ENCODE measurements around the gene PCYT2. TPM values are rescaled to one million over a fixed set of nuclear protein-coding genes. Genes with fewer than 3 reads are reported as not detected.

Gene PCYT2
- total RNA-seq, 1 experiment from 2014 or later, result 55.4 TPM

DNA sequence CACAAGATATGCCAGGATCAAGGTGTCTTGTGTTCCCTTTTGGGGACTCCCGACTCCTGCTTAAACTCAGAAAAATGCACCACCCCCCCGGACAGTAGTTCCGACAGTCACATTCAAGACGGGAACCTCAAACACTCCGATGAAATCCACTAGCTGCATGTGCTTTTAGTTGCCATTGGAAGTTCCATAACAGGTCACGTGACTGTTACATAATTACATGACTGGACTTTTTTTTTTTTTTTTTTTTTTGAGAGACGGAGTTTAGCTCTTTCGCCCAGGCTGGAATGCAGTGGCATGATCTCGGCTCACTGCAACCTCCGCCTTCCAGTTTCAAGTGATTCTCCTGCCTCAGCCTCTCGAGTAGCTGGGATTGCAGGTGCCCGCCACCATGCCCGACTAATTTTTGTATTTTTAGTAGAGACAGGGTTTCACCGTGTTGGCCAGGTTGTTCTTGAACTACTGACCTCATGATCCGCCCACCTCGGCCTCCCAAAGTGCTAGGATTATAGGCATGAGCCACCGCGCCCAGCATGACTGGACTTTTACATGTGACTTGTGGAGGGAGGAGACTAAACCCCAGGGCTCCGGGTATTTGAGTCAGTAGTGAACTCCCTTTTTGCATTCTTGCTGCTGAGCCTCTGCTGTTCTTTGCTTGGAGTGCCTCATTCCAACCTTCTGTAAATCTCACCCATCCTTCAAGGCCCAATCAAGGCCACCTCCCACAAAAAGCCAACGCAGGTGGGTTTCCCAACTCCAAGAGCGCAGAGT is 5.2 kb upstream of the PCYT2 start:
- ChIA-PET CTCF (no interaction called here), POLR2A (ENCODE audit: low non-redundant PET) (no interaction called here)

DNA sequence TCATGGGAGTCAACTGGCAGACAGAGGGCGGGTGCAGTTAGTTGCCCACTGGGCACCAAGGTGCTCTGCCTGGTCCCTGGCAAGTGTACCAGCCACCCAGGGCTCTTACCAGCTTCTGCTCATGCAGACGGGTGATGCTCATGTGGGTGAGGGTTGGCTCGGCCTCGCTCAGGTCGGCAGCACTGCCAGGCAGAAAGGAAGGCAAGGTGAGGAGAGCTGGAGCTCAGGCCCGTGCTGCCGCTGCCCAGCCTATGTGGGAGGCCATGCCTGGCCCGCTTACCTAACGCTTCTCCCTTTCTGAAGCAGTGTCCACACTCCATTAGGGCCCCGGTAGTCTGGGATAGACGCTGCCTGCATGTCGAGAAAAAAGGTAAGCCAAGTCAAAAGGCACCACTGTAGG is 4.1 kb upstream of the PCYT2 start:
- ChIA-PET CTCF (no interaction called here), POLR2A (ENCODE audit: low non-redundant PET) (no interaction called here)
- DNase-seq (ENCODE audit: low spot score), result no peak
- no peaks in the 10 kb centered on the region for H3K27me3 ChIP-seq (replicated peaks; ENCODE audit: insufficient read depth, low read depth, low read length, poor library complexity)
- intact Hi-C loops (cut with micrococcal nuclease; ENCODE audit: unreplicated experiment), result no loop called here
- no TSS peak for BruUV-seq (replicated peaks)
- H3K4me1 ChIP-seq (ENCODE audit: insufficient read depth, low read length, poor library complexity, severe bottlenecking), result peaks cover 7% of the 10 kb centered on the region
- H3K4me3 ChIP-seq (ENCODE audit: low read depth, low read length, poor library complexity, severe bottlenecking), result no peak overlapping the region
- no peaks in the 10 kb centered on the region for H3K9me3 ChIP-seq (ENCODE audit: low read depth, low read length, poor library complexity, severe bottlenecking)
- H3K27ac ChIP-seq (ENCODE audit: low read depth, low read length, poor library complexity, severe bottlenecking), result no peak overlapping the region
- H3K36me3 ChIP-seq (ENCODE audit: insufficient read depth, low read length, poor library complexity, severe bottlenecking), result peaks cover 30% of the 10 kb centered on the region
- TF ChIP-seq, protein P1, sequence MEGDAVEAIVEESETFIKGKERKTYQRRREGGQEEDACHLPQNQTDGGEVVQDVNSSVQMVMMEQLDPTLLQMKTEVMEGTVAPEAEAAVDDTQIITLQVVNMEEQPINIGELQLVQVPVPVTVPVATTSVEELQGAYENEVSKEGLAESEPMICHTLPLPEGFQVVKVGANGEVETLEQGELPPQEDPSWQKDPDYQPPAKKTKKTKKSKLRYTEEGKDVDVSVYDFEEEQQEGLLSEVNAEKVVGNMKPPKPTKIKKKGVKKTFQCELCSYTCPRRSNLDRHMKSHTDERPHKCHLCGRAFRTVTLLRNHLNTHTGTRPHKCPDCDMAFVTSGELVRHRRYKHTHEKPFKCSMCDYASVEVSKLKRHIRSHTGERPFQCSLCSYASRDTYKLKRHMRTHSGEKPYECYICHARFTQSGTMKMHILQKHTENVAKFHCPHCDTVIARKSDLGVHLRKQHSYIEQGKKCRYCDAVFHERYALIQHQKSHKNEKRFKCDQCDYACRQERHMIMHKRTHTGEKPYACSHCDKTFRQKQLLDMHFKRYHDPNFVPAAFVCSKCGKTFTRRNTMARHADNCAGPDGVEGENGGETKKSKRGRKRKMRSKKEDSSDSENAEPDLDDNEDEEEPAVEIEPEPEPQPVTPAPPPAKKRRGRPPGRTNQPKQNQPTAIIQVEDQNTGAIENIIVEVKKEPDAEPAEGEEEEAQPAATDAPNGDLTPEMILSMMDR (conservative IDR thresholded peaks at IDR 0.05; ENCODE audit: low read depth, low read length), result no peak
- TF ChIP-seq EZH2 (IDR thresholded peaks at IDR 0.05; ENCODE audit: borderline replicate concordance, low read depth, low read length, poor library complexity, severe bottlenecking), result no peak

More for the DNA sequence above, 5.2 kb upstream of the PCYT2 start:
- Histone ChIP-seq H3K4me1 (ENCODE audit: insufficient read depth, low read length, poor library complexity, severe bottlenecking) (peaks cover 7% of the 10 kb centered on the region), H3K36me3 (ENCODE audit: insufficient read depth, low read length, poor library complexity, severe bottlenecking) (peaks cover 39% of the 10 kb centered on the region), H3K9me3 (ENCODE audit: low read depth, low read length, poor library complexity, severe bottlenecking) (no peaks in the 10 kb centered on the region), H3K4me3 (ENCODE audit: low read depth, low read length, poor library complexity, severe bottlenecking) (peak overlapping the region; percentile 85), H3K27me3 (replicated peaks; ENCODE audit: insufficient read depth, low read depth, low read length, poor library complexity) (no peaks in the 10 kb centered on the region), H3K27ac (ENCODE audit: low read depth, low read length, poor library complexity, severe bottlenecking) (peak overlapping the region; percentile 76)
- no TSS peak for BruUV-seq (replicated peaks)
- TF ChIP-seq, protein P1 (conservative IDR thresholded peaks at IDR 0.05; ENCODE audit: low read depth, low read length), result no peak
- no peak for TF ChIP-seq EZH2 (IDR thresholded peaks at IDR 0.05; ENCODE audit: borderline replicate concordance, low read depth, low read length, poor library complexity, severe bottlenecking)
- DNase-seq (ENCODE audit: low spot score), result peak; percentile 37
- intact Hi-C loops (cut with micrococcal nuclease; ENCODE audit: unreplicated experiment), result no loop called here

DNA sequence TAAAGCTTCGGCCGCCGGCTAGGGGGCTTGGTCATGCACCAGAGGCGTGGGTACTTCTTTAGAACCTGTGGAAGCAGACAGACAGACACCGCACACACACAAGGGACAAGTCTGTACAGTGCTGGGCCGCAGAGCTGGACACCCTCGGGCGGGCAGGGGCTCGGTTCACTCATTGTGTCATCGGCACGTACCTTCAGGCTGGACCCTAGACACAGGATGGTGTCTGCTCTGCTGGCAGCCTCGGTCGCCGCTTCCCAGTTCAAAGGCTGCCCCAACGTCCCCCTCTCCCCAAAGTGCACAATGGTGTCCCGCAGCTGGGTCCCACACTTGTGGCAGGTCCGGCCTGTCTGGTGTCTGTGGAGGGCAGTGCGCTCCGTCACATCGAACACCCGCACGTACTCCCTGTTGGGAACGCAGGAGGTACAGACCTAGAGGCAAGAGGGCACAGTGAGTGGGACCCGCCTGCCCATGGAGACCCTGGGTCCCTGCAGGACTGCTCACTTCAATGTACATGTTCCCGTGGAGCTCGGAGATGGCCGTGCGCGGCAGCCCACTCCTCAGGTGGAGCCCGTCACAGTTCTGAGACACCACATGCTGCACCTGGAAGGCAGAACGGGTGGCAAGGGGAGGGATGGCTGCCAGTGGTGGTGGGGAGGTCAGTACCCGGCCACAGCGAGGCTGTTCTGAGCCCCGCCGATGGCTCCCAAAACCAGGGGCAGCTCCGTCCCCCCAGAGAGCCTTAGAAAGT is 3.1 kb upstream of the PCYT2 start:
- ChIA-PET CTCF (no interaction called here), POLR2A (ENCODE audit: low non-redundant PET) (no interaction called here)
- no peaks in the 10 kb centered on the region for H3K9me3 ChIP-seq (ENCODE audit: low read depth, low read length, poor library complexity, severe bottlenecking)
- TF ChIP-seq, protein P1 (conservative IDR thresholded peaks at IDR 0.05; ENCODE audit: low read depth, low read length), result no peak
- no peak for TF ChIP-seq EZH2 (IDR thresholded peaks at IDR 0.05; ENCODE audit: borderline replicate concordance, low read depth, low read length, poor library complexity, severe bottlenecking)
- no peak overlapping the region for H3K27ac ChIP-seq (ENCODE audit: low read depth, low read length, poor library complexity, severe bottlenecking)
- H3K27me3 ChIP-seq (replicated peaks; ENCODE audit: insufficient read depth, low read depth, low read length, poor library complexity), result no peaks in the 10 kb centered on the region
- intact Hi-C loops (cut with micrococcal nuclease; ENCODE audit: unreplicated experiment), result no loop called here
- BruUV-seq (replicated peaks), result no TSS peak
- no peak for DNase-seq (ENCODE audit: low spot score)
- H3K36me3 ChIP-seq (ENCODE audit: insufficient read depth, low read length, poor library complexity, severe bottlenecking), result peaks cover 30% of the 10 kb centered on the region
- no peak overlapping the region for H3K4me3 ChIP-seq (ENCODE audit: low read depth, low read length, poor library complexity, severe bottlenecking)
- peaks cover 12% of the 10 kb centered on the region for H3K4me1 ChIP-seq (ENCODE audit: insufficient read depth, low read length, poor library complexity, severe bottlenecking)
